Activated B cell treated with CpG ODN at 0.5 μM for 24 hours (primary cell): ENCODE measurements around the gene TFE3. TPM values are rescaled to one million over a fixed set of nuclear protein-coding genes. Genes with fewer than 3 reads are reported as not detected.

Experiments used
- ATAC-seq: fragments of 200-7000 bp; cut with Tn5 transposase; one replicate; pipeline ENCODE4 v1.10.0; 2021; ENCODE audit warnings: low read depth, mild to moderate bottlenecking, moderate library complexity
- CTCF ChIA-PET: fragments of 350-600 bp; sonication (Branson Sonifier 250); formaldehyde crosslinking; loops from one replicate; lab custom pipeline; 2021; ENCODE audit warnings: antibody characterized with exemption; lab: Charles Lee
- POLR2A ChIA-PET: fragments of 350-600 bp; sonication (Branson Sonifier 250); formaldehyde crosslinking; loops from one replicate; lab custom pipeline; 2021; ENCODE audit warnings: antibody characterized with exemption; lab: Charles Lee
- DNase-seq: peaks from one replicate; pipeline ENCODE4 v3.0.0; 2022
- H3K27ac Mint-ChIP-seq: one replicate; pipeline ENCODE4 v1.8.0; 2020; ENCODE audit warnings: mixed read lengths
- H3K27me3 Mint-ChIP-seq: one replicate; pipeline ENCODE4 v1.8.0; 2021; ENCODE audit warnings: mixed read lengths
- H3K36me3 Mint-ChIP-seq: one replicate; pipeline ENCODE4 v1.8.0; 2021; ENCODE audit warnings: low read depth, mixed read lengths
- H3K4me1 Mint-ChIP-seq: one replicate; pipeline ENCODE4 v1.8.0; 2021; ENCODE audit warnings: mixed read lengths
- H3K4me3 Mint-ChIP-seq: one replicate; pipeline ENCODE4 v1.8.0; 2020; ENCODE audit warnings: mild to moderate bottlenecking, mixed read lengths
- H3K9me3 Mint-ChIP-seq: one replicate; pipeline ENCODE4 v1.8.0; 2020; ENCODE audit warnings: mixed read lengths
- intact Hi-C: fragments of 100-400 bp; cut with micrococcal nuclease; formaldehyde crosslinking; loops from one replicate; pipeline ENCODE4 v1.15.1; 2024
- total RNA-seq: library from RNA; stranded (reverse); gene quantifications from 2 replicates; pipeline ENCODE4 v1.2.3, GENCODE V29; 2022
- TF ChIP-seq, protein P1 (sequence below): fragments of 200-600 bp; IDR thresholded peaks from one replicate; pipeline ENCODE4 v1.8.0; 2022; ENCODE audit warnings: antibody characterized with exemption, mild to moderate bottlenecking

The TFE3 gene
- total RNA-seq, 1 donor from 2014 or later = 33.3 TPM

DNA sequence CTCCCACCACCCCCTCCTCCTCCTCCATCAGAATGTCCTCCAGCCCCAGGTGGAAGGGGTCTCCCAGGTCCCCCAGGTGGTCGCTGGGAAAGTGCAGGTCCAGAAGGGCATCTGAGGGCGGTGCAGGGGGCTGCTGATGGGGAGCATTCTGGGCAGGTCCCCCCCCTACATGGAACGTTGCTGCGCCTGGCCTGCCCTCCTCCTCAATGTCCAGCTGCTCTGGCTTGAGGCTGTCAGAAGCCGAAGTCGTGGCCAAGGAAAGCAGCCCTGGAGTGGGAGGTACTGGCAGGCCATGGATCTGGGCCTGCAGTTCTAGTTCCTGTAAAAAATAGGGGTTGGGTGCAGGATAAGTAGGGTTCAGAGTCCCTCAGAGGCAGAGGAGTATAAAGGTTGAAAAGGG, 12.9 kb downstream of the TFE3 start:
- Mint-ChIP-seq H3K4me3 (no peak overlapping the region), H3K27me3 (no peaks in the 10 kb centered on the region), H3K36me3 (peaks cover 46% of the 10 kb centered on the region), H3K4me1 (peaks cover 9% of the 10 kb centered on the region), H3K9me3 (no peaks in the 10 kb centered on the region), H3K27ac (no peak overlapping the region)
- CTCF ChIA-PET = no interaction called here
- POLR2A ChIA-PET = interaction anchor here (0.6 kb wide), 1 partner anchor 74 kb away, joined by 4 read pairs; no protein-coding TSS in a partner anchor
- TF ChIP-seq, protein P1, sequence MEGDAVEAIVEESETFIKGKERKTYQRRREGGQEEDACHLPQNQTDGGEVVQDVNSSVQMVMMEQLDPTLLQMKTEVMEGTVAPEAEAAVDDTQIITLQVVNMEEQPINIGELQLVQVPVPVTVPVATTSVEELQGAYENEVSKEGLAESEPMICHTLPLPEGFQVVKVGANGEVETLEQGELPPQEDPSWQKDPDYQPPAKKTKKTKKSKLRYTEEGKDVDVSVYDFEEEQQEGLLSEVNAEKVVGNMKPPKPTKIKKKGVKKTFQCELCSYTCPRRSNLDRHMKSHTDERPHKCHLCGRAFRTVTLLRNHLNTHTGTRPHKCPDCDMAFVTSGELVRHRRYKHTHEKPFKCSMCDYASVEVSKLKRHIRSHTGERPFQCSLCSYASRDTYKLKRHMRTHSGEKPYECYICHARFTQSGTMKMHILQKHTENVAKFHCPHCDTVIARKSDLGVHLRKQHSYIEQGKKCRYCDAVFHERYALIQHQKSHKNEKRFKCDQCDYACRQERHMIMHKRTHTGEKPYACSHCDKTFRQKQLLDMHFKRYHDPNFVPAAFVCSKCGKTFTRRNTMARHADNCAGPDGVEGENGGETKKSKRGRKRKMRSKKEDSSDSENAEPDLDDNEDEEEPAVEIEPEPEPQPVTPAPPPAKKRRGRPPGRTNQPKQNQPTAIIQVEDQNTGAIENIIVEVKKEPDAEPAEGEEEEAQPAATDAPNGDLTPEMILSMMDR = no peak
- DNase-seq (no peak), ATAC-seq (no peak)
- intact Hi-C loops = no loop called here

DNA sequence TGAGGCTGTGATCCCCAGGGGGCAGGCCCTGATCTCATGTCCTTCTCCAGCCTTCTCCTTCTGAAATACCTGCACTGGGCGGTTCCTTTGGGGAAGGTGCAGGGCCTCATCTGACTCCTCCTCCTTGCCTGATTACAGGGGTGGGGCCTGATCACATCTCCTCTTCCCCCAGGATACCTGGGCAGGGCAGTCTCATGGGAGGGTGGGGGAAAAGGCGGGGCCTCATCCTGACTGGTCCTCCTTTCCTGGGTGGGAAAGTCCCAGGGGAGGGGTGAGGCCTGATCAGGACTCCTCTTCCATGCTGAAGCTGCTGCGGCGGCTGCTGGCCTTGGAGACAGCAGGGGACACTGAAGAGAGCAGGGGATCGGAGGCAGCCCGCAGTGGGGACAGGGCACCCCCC, 13.3 kb downstream of the TFE3 start:
- Mint-ChIP-seq H3K4me1 (peaks cover 9% of the 10 kb centered on the region), H3K4me3 (no peak overlapping the region), H3K36me3 (peaks cover 46% of the 10 kb centered on the region), H3K27me3 (no peaks in the 10 kb centered on the region), H3K9me3 (no peaks in the 10 kb centered on the region), H3K27ac (no peak overlapping the region)
- intact Hi-C loops = no loop called here
- TF ChIP-seq, protein P1 = no peak
- ChIA-PET CTCF (no interaction called here), POLR2A (interaction anchor here (0.6 kb wide), 1 partner anchor 75 kb away, joined by 4 read pairs; no protein-coding TSS in a partner anchor)
- ATAC-seq (no peak), DNase-seq (no peak)

DNA sequence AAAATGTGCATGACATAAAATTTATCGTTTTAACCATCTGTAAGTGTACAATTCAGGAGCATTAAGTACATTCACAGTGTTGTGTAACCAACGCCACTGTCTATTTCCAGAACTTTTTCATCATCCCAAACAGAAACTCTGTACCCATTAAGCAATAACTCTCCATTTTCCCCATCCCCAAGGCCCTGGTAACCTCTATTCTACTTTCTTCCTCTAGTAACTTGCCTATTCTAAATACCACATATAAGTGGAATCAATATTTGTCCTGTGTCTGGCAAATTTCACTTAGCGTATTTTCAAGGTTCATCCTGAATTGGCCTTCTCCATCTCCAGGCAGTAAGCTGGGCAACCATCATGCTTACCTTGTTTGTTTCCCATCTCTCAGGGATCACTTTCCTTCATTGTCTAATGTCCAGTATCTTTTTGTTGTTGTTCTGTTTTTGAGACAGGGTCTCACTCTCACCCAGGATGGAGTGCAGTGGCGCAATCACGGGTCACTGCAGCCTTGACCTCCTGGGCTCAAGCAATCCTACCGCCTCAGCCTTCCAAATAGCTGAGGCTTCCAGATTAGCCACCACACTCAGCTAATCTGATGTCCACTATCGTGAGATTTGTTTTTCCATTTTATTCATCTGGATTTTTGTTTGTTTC, 23.4 kb downstream of the TFE3 start:
- H3K4me3 Mint-ChIP-seq = no peak overlapping the region
- no peaks in the 10 kb centered on the region for H3K27me3 Mint-ChIP-seq
- TF ChIP-seq, protein P1 = no peak
- no peaks in the 10 kb centered on the region for H3K4me1 Mint-ChIP-seq
- H3K9me3 Mint-ChIP-seq = no peaks in the 10 kb centered on the region
- no peak overlapping the region for H3K27ac Mint-ChIP-seq
- ATAC-seq = no peak
- H3K36me3 Mint-ChIP-seq = no peaks in the 10 kb centered on the region
- DNase-seq = no peak
- CTCF ChIA-PET = no interaction called here
- intact Hi-C loops = no loop called here
- POLR2A ChIA-PET = no interaction called here

DNA sequence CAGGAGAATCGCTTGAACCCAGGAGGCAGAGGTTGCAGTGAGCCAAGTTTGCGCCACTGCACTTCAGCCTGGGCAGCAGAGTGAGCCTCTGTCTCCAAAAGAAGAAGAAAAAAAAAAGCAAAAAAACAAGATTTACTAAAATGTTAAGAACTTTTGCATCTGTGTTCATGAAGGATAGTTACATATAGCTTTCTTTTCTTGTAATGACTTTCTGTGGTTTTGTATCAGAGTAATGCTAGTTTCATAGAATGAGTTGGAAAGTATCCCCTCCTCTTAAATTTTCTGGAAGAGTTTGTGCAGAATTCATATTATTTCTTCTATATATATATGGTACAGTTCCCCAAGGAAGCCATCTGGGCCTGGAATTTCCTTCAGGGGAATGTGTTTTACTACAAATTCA, 24.1 kb downstream of the TFE3 start:
- Mint-ChIP-seq H3K27me3 (no peaks in the 10 kb centered on the region), H3K4me3 (no peak overlapping the region), H3K9me3 (no peaks in the 10 kb centered on the region), H3K27ac (no peak overlapping the region), H3K4me1 (no peaks in the 10 kb centered on the region), H3K36me3 (no peaks in the 10 kb centered on the region)
- TF ChIP-seq, protein P1 = no peak
- intact Hi-C loops = no loop called here
- POLR2A ChIA-PET = no interaction called here
- CTCF ChIA-PET = no interaction called here
- ATAC-seq (no peak), DNase-seq (no peak)

DNA sequence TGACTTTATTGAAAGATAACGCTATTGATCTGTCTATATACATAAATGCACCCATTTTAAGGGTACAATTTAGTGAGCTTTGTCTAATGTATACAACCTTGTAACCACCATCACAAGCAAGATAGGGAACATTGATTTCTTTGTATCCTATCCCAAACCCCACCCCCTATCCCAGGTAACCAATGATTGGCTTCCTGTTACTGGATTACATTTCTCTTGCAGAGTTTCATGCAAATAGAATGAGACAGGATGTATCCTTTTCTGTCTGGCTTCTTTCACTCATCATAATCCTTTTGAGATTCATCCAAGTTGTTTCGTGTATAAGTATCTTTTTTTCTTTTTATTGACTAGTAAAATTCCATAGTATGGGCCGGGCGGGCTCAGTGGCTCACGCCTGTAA, 39.5 kb downstream of the TFE3 start:
- ATAC-seq (no peak), DNase-seq (no peak)
- Mint-ChIP-seq H3K27ac (no peak overlapping the region), H3K27me3 (no peaks in the 10 kb centered on the region), H3K36me3 (peaks cover 8% of the 10 kb centered on the region), H3K9me3 (no peaks in the 10 kb centered on the region), H3K4me3 (no peak overlapping the region), H3K4me1 (peaks cover 20% of the 10 kb centered on the region)
- TF ChIP-seq, protein P1 = no peak
- ChIA-PET POLR2A (no interaction called here), CTCF (no interaction called here)
- intact Hi-C loops = loop anchor here (5.0 kb wide), 2 partner anchors 86 to 169 kb away; partner anchors contain the start of genes PIM2 and PLP2
